ENCODE measurements around the gene CTBP1. TPM values are rescaled to one million over a fixed set of nuclear protein-coding genes. Genes with fewer than 3 reads are reported as not detected.

CTBP1 gene
- total RNA-seq, 1 experiment from 2014 or later, result 136 TPM

DNA sequence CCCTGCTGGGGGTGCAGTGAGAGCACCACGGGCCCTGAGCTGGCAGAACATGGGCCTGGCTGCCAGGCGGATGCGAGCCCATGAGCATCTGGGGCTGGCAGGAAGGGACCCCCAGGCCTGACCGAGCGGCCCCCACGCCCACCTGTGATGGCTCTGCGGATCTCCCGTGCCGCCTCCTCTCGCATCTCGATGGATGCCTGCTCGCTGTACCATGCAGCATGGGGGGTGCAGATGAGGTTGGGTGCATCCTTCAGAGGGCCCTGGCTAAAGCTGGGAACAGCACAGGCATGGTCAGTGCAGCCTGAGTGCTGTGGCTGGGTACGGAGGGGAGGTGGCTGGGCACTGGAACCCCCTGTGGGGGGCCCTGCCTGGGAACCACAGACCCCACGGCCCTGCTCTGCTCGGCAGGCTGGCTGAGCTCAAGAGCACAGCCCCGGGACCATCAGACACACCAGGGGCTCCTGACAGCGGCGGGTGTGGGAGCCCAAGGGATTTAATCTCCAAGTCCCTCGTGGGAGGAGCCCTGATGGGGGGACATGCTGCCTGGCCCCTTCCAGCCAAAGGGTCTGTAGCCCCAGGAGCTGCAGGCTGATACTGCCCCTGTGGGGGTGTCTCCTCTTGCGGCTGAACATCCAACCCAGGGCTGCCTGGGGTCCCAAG lies 35.5 kb downstream of the CTBP1 start:
- no peak overlapping the region for H3K27ac Mint-ChIP-seq
- Histone ChIP-seq H3K79me2 (ENCODE audit: insufficient read depth, low read length) (no peaks in the 10 kb centered on the region), H3K79me1 (ENCODE audit: insufficient read depth, low read depth, low read length, poor library complexity, severe bottlenecking) (no peaks in the 10 kb centered on the region), H2BK120ac (ENCODE audit: low read depth, low read length, poor library complexity, severe bottlenecking) (no peak overlapping the region), H3K56ac (ENCODE audit: insufficient read length, low read depth, low read length) (no peak overlapping the region), H2AFZ (ENCODE audit: low read length) (no peak overlapping the region), H4K5ac (ENCODE audit: insufficient read length, low read depth, low read length) (no peak overlapping the region), H2BK15ac (ENCODE audit: low read depth, low read length) (no peak overlapping the region), H2BK12ac (ENCODE audit: insufficient read length, low read depth, low read length) (no peak overlapping the region), H3K23ac (ENCODE audit: insufficient read length, low read depth, low read length) (no peak overlapping the region), H3K9ac (ENCODE audit: extremely low read depth, insufficient read length, low read length) (no peak overlapping the region), H3K27me3 (ENCODE audit: insufficient read depth, low read length) (no peaks in the 10 kb centered on the region), H2BK5ac (ENCODE audit: insufficient read length, low read length) (no peak overlapping the region), H3K4me1 (ENCODE audit: insufficient read depth, low read length) (no peaks in the 10 kb centered on the region), H3K23me2 (ENCODE audit: insufficient read length, low read depth, low read length, poor library complexity, severe bottlenecking) (peaks cover 3% of the 10 kb centered on the region), H2BK20ac (ENCODE audit: low read depth, low read length, poor library complexity, severe bottlenecking) (no peak overlapping the region), H3T11ph (ENCODE audit: low read length) (no peak overlapping the region), H3K18ac (ENCODE audit: insufficient read length, low read depth, low read length) (no peak overlapping the region), H4K8ac (replicated peaks; ENCODE audit: insufficient read length, low read depth, low read length) (no peak overlapping the region), H3K14ac (ENCODE audit: insufficient read depth, low read length) (no peak overlapping the region), H3K27ac (ENCODE audit: insufficient read length, low read depth, low read length) (no peak overlapping the region), H4K91ac (ENCODE audit: insufficient read length, low read depth, low read length) (no peak overlapping the region), H2AK5ac (ENCODE audit: insufficient read length, low read length) (no peak overlapping the region), H3K9me3 (ENCODE audit: control insufficient read depth, low read depth, low read length) (no peaks in the 10 kb centered on the region), H3K4ac (ENCODE audit: low read depth, low read length) (no peak overlapping the region), H3K4me2 (ENCODE audit: insufficient read depth, insufficient read length, low read length) (no peak overlapping the region), H4K20me1 (ENCODE audit: control insufficient read depth, insufficient read depth, insufficient read length) (no peaks in the 10 kb centered on the region)
- no peaks in the 10 kb centered on the region for H3K4me1 Mint-ChIP-seq
- no peaks in the 10 kb centered on the region for H3K9me3 Mint-ChIP-seq
- H3K36me3 Mint-ChIP-seq (ENCODE audit: insufficient read depth in 1 of 3, low read depth in 3 of 3), result peaks cover 6 to 43% (median 32%) of the 10 kb centered on the region in 3 experiments; a peak in 6 of 7 replicates
- TF ChIP-seq, protein P1, sequence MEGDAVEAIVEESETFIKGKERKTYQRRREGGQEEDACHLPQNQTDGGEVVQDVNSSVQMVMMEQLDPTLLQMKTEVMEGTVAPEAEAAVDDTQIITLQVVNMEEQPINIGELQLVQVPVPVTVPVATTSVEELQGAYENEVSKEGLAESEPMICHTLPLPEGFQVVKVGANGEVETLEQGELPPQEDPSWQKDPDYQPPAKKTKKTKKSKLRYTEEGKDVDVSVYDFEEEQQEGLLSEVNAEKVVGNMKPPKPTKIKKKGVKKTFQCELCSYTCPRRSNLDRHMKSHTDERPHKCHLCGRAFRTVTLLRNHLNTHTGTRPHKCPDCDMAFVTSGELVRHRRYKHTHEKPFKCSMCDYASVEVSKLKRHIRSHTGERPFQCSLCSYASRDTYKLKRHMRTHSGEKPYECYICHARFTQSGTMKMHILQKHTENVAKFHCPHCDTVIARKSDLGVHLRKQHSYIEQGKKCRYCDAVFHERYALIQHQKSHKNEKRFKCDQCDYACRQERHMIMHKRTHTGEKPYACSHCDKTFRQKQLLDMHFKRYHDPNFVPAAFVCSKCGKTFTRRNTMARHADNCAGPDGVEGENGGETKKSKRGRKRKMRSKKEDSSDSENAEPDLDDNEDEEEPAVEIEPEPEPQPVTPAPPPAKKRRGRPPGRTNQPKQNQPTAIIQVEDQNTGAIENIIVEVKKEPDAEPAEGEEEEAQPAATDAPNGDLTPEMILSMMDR (conservative IDR thresholded peaks at IDR 0.05), result no peak
- no peaks in the 10 kb centered on the region for H3K27me3 Mint-ChIP-seq (ENCODE audit: low read depth)
- no CpG with 5 or more reads among the region's 20 CpGs for WGBS (ENCODE audit: extremely low coverage, insufficient read length, low lambda C conversion rate)
- DNase-seq, result no peak
- no peak overlapping the region for H3K4me3 Mint-ChIP-seq

Data from H9 (cell line).